Measurements from ENCODE around the gene PIAS2. TPM values are rescaled to one million over a fixed set of nuclear protein-coding genes. Genes with fewer than 3 reads are reported as not detected.

Gene PIAS2
- total and polyA plus RNA-seq, 4 experiments from 2014 or later, result 18.6 to 38.3 (median 28.2) TPM

DNA sequence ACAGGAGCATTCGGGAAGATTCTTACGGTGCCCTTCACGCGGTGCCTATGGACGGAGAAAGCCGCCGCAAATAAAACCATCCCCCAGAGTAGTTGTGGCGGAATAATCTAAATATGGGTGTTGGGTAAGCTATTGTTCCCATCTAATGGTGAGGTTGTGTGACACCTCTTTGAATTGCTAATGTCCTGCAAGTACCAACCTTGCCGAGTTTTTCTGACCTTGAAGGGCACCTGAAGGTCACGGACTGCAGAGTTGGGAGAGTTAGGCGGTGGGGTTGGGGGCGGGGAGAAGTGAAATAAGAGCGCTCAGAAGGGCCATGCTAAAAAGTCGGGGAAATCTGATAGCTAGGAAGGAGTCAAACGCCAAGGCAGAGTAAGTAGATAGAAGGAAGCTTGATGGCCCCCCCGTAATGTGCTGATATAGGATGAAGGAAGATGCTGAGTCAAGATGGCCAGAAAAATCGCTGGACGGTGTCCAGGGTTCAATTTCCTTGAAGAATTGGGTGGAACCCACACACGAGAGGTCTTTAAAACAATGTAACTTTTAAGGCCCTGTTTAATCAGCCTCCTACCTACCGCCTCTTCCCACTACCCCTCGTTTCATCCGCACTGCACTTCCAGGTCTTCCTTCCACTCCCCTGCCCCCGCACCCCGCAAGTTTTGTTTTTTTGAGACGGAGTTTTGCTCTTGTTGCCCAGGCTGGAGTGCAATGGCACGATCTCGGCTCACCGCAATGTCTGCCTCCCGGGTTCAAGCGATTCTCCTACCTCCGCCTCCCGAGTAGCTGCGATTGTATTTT is 695 bp upstream of the PIAS2 start:
- Histone ChIP-seq H3K27ac (ENCODE audit: low read depth, low read length) (peak overlapping the region; percentile 40), H3K27me3 (ENCODE audit: insufficient read depth, low read length) (no peaks in the 10 kb centered on the region), H3K4me3 (ENCODE audit: low read length in 2 of 2) (peak overlapping the region; percentile 60 to 66), H3K4me1 (ENCODE audit: insufficient read depth, low read length) (peaks cover 27% of the 10 kb centered on the region), H3K9me3 (ENCODE audit: control insufficient read depth in 1 of 2, low read length in 2 of 2) (no peaks in the 10 kb centered on the region), H3K36me3 (ENCODE audit: insufficient read depth, low read length) (no peaks in the 10 kb centered on the region)
- Mint-ChIP-seq H3K27me3 (no peaks in the 10 kb centered on the region), H3K4me1 (peaks cover 35 to 54% (median 45%) of the 10 kb centered on the region in 4 donors), H3K4me3 (peak overlapping the region; percentile 80 to 93 (median 90)), H3K27ac (peak overlapping the region; percentile 36 to 91 (median 86)), H3K9me3 (no peaks in the 10 kb centered on the region), H3K36me3 (peaks cover 4 to 8% of the 10 kb centered on the region in 2 donors)
- no peak for DNase-seq
- ChIA-PET POLR2A (ENCODE audit: partially characterized antibody) (interaction anchor here (0.6 to 1.3 kb wide), 3 partner anchors 233 to 759 kb away, joined by 3 to 10 read pairs (median 4); partner anchors contain the start of gene HDHD2), CTCF (ENCODE audit: partially characterized antibody) (interaction anchor here (1.0 kb wide), 1 partner anchor 745 kb away, joined by 4 read pairs; no protein-coding TSS in a partner anchor)
- intact Hi-C loops (cut with micrococcal nuclease), result loop anchor here (2.0 to 10.0 kb wide), 4 partner anchors 91 to 1014 kb away; partner anchors contain the start of genes IER3IP1 and SMAD2

DNA sequence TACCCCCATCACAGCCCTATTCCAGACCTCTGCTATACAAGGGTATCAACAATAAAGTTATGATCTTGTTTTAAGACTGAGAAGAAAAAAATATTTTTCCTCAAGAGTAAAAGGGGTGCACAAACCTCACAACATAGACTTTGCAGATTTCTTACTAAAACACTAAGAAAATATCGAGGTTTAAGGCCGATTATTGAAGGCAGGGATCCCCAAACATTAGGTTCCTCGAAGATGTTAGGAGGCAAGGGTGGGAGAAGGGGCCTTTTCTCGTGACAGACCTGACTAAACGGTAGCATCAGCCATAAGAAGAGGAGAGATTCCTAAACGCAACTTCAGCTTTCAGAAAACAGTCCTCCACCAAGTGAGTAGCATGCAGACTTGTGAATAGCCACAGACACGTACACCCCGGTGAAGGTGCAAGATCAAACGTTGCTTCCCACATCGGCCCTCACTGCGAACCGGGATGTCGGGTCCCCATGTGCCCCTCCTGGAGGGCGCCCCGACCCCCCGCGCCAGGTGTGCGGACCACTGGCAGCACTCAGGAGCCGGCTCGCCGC is 678 bp downstream of the PIAS2 start:
- Histone ChIP-seq H3K9me3 (ENCODE audit: control insufficient read depth in 1 of 2, low read length in 2 of 2) (no peaks in the 10 kb centered on the region), H3K27ac (ENCODE audit: low read depth, low read length) (peak overlapping the region; percentile 40), H3K36me3 (ENCODE audit: insufficient read depth, low read length) (no peaks in the 10 kb centered on the region), H3K27me3 (ENCODE audit: insufficient read depth, low read length) (no peaks in the 10 kb centered on the region), H3K4me3 (ENCODE audit: low read length in 2 of 2) (peak overlapping the region; percentile 60 to 63), H3K4me1 (ENCODE audit: insufficient read depth, low read length) (peaks cover 27% of the 10 kb centered on the region)
- peak overlapping the region; percentile 89 to 95 (median 91) for H3K27ac Mint-ChIP-seq
- intact Hi-C loops (cut with micrococcal nuclease), result loop anchor here (2.0 to 10.0 kb wide), 4 partner anchors 89 to 1016 kb away; partner anchors contain the start of genes IER3IP1 and SMAD2
- H3K27me3 Mint-ChIP-seq, result no peaks in the 10 kb centered on the region
- peak overlapping the region; percentile 91 to 96 (median 92) for H3K4me3 Mint-ChIP-seq
- H3K4me1 Mint-ChIP-seq, result peaks cover 35 to 56% (median 46%) of the 10 kb centered on the region in 4 donors
- peaks cover 4 to 8% of the 10 kb centered on the region in 2 donors for H3K36me3 Mint-ChIP-seq
- peak in 4 of 5 donors; percentile 39 to 58 (median 45) for DNase-seq
- CTCF ChIA-PET (ENCODE audit: partially characterized antibody), result interaction anchor here (1.0 kb wide), 1 partner anchor 744 kb away, joined by 4 read pairs; no protein-coding TSS in a partner anchor
- no peaks in the 10 kb centered on the region for H3K9me3 Mint-ChIP-seq
- POLR2A ChIA-PET (ENCODE audit: partially characterized antibody), result interaction anchor here (1.3 kb wide), 1 partner anchor 234 kb away, joined by 10 read pairs; the partner anchor contains the start of gene HDHD2

DNA sequence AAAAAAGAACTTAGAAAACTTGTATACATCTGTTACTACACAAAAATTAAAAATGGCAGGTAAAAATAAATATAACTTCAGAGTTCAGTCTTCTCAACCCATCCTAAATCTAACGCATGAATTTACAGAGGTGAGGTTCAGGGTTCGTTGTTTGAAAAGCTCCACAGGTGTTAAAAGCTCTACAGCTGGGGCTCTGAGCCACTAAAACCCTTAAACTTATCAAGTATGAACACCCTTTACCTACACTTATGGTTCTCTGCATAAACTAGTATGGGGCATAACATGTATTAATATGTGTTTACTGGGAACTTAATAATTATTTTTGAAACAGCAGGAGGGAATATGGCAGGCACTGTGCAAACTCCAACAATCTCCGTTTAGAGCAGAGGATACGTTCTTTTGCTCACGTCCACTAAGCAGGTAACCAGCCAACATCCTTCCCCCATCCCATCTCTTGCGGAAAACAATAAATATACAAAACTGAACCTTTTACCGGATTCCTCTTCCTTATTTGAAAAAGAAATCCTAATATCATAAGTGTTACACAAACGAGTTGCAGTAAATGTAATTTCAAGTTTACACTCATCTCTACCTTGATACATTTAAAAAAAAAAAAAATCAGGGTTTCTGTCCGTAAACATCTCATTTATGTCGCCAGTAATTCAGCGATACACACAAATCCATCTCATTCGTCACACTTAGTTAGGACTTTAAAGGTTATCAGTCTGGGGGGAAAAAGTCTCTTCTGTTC is 1.3 kb downstream of the PIAS2 start:
- CTCF ChIA-PET (ENCODE audit: partially characterized antibody), result interaction anchor here (1.0 kb wide), 1 partner anchor 743 kb away, joined by 3 read pairs; a partner anchor contains a TSS
- intact Hi-C loops (cut with micrococcal nuclease), result loop anchor here (2.0 to 10.0 kb wide), 4 partner anchors 89 to 1016 kb away; partner anchors contain the start of genes IER3IP1 and SMAD2
- peak in 1 of 5 donors; percentile 9 for DNase-seq

DNA sequence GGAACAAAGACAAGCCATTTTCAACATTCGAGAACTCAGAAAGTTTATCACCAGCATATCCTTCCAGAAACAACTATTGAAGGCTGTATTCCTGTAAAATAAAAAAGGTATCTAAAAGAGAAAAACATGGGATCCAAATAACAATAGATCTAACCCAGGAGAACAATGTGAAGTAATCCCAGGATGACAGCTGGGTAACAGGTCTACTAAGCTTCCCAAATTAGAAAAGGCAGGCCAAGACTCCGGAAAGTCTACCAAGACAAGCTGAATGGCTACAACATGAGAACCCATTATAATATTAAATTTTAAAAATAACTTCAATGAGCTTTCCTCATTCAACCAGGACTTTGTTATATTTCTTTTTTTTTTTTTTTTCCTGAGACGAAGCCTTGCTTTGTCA is 6.5 kb downstream of the PIAS2 start:
- no peaks in the 10 kb centered on the region for H3K9me3 ChIP-seq (ENCODE audit: control insufficient read depth in 1 of 2, low read length in 2 of 2)
- no peak overlapping the region for H3K27ac ChIP-seq (ENCODE audit: low read depth, low read length)
- Mint-ChIP-seq H3K27me3 (no peaks in the 10 kb centered on the region), H3K36me3 (peaks cover 3 to 11% of the 10 kb centered on the region in 2 donors), H3K4me1 (peaks cover 29 to 50% (median 34%) of the 10 kb centered on the region in 4 donors), H3K9me3 (peaks cover 0 to 3% (median 0%) of the 10 kb centered on the region in 8 donors), H3K27ac (no peak overlapping the region), H3K4me3 (peak overlapping the region in 1 of 8 donors; percentile 36)
- ChIA-PET CTCF (ENCODE audit: partially characterized antibody) (no interaction called here), POLR2A (ENCODE audit: partially characterized antibody) (no interaction called here)
- no peak overlapping the region for H3K4me3 ChIP-seq (ENCODE audit: low read length in 2 of 2)
- H3K27me3 ChIP-seq (ENCODE audit: insufficient read depth, low read length), result no peaks in the 10 kb centered on the region
- peaks cover 14% of the 10 kb centered on the region for H3K4me1 ChIP-seq (ENCODE audit: insufficient read depth, low read length)
- intact Hi-C loops (cut with micrococcal nuclease), result loop anchor here (10.0 kb wide), 1 partner anchor 736 kb away; a partner anchor contains a TSS
- DNase-seq, result no peak
- H3K36me3 ChIP-seq (ENCODE audit: insufficient read depth, low read length), result no peaks in the 10 kb centered on the region

More for the DNA sequence above, 1.3 kb downstream of the PIAS2 start:
- Histone ChIP-seq H3K36me3 (ENCODE audit: insufficient read depth, low read length) (no peaks in the 10 kb centered on the region), H3K27ac (ENCODE audit: low read depth, low read length) (no peak overlapping the region), H3K9me3 (ENCODE audit: control insufficient read depth in 1 of 2, low read length in 2 of 2) (no peaks in the 10 kb centered on the region), H3K4me1 (ENCODE audit: insufficient read depth, low read length) (peaks cover 27% of the 10 kb centered on the region), H3K4me3 (ENCODE audit: low read length in 2 of 2) (peak overlapping the region; percentile 60 to 63), H3K27me3 (ENCODE audit: insufficient read depth, low read length) (no peaks in the 10 kb centered on the region)
- POLR2A ChIA-PET (ENCODE audit: partially characterized antibody), result no interaction called here
- H3K27me3 Mint-ChIP-seq, result no peaks in the 10 kb centered on the region
- peaks cover 35 to 56% (median 46%) of the 10 kb centered on the region in 4 donors for H3K4me1 Mint-ChIP-seq
- peak overlapping the region; percentile 91 to 96 (median 92) for H3K4me3 Mint-ChIP-seq
- peaks cover 4 to 8% of the 10 kb centered on the region in 2 donors for H3K36me3 Mint-ChIP-seq
- H3K9me3 Mint-ChIP-seq, result no peaks in the 10 kb centered on the region
- H3K27ac Mint-ChIP-seq, result peak overlapping the region; percentile 89 to 95 (median 91)

DNA sequence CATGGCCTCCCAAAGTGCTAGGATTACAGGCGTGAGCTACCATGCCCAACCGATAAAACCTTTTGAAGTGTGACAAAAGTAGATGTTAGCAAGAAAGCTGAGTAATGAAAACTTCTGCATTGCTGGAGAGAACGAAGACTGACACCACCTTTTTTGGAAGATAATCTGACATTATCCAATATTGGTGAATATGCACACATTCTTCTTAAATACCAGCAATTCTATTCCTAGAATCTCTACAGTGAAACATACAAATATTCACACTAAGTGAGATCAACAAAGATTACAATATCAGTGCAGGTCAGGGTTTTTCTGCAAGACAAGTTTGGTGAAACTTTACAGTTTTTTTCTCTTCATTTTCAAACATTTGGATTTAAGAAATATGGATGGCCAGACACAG is 7.8 kb downstream of the PIAS2 start:
- no peaks in the 10 kb centered on the region for H3K9me3 ChIP-seq (ENCODE audit: control insufficient read depth in 1 of 2, low read length in 2 of 2)
- H3K4me1 ChIP-seq (ENCODE audit: insufficient read depth, low read length), result peaks cover 1% of the 10 kb centered on the region
- H3K4me1 Mint-ChIP-seq, result peaks cover 21 to 42% (median 28%) of the 10 kb centered on the region in 4 donors
- no peak for DNase-seq
- H3K27ac ChIP-seq (ENCODE audit: low read depth, low read length), result no peak overlapping the region
- H3K27ac Mint-ChIP-seq, result no peak overlapping the region
- H3K36me3 Mint-ChIP-seq, result peaks cover 3 to 7% of the 10 kb centered on the region in 2 donors
- no peak overlapping the region for H3K4me3 ChIP-seq (ENCODE audit: low read length in 2 of 2)
- ChIA-PET POLR2A (ENCODE audit: partially characterized antibody) (no interaction called here), CTCF (ENCODE audit: partially characterized antibody) (interaction anchor here (1.0 kb wide), 1 partner anchor 40 kb away, joined by 3 read pairs; no protein-coding TSS in a partner anchor)
- H3K9me3 Mint-ChIP-seq, result peaks cover 0 to 3% (median 0%) of the 10 kb centered on the region in 8 donors
- H3K36me3 ChIP-seq (ENCODE audit: insufficient read depth, low read length), result no peaks in the 10 kb centered on the region
- H3K27me3 Mint-ChIP-seq, result no peaks in the 10 kb centered on the region
- H3K27me3 ChIP-seq (ENCODE audit: insufficient read depth, low read length), result no peaks in the 10 kb centered on the region
- H3K4me3 Mint-ChIP-seq, result no peak overlapping the region
- intact Hi-C loops (cut with micrococcal nuclease), result no loop called here

DNA sequence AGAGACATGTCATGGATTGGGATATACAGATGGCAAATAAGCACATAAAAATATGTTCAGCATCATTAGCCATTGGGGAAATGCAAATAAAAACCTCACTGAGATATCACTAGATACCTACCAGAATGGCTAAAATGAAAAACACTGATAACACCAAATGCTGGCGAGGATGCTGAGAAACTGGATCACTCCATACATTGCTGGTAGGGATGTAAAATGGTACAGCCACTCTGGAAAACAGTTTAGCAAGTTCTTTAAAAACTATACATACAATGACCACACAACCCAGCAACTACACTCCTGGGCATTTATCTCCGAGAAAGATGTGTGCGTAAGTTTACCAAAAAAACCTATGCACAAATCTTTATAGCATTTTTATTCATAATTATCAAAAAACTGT is 13.9 kb downstream of the PIAS2 start:
- H3K4me1 Mint-ChIP-seq, result peaks cover 14 to 27% (median 19%) of the 10 kb centered on the region in 4 donors
- Histone ChIP-seq H3K4me1 (ENCODE audit: insufficient read depth, low read length) (no peaks in the 10 kb centered on the region), H3K4me3 (ENCODE audit: low read length in 2 of 2) (no peak overlapping the region), H3K9me3 (ENCODE audit: control insufficient read depth in 1 of 2, low read length in 2 of 2) (no peaks in the 10 kb centered on the region), H3K27me3 (ENCODE audit: insufficient read depth, low read length) (no peaks in the 10 kb centered on the region), H3K36me3 (ENCODE audit: insufficient read depth, low read length) (no peaks in the 10 kb centered on the region), H3K27ac (ENCODE audit: low read depth, low read length) (no peak overlapping the region)
- H3K27ac Mint-ChIP-seq, result no peak overlapping the region
- CTCF ChIA-PET (ENCODE audit: partially characterized antibody), result no interaction called here
- DNase-seq, result no peak
- POLR2A ChIA-PET (ENCODE audit: partially characterized antibody), result no interaction called here
- H3K9me3 Mint-ChIP-seq, result peaks cover 0 to 3% (median 0%) of the 10 kb centered on the region in 8 donors
- intact Hi-C loops (cut with micrococcal nuclease), result no loop called here
- H3K4me3 Mint-ChIP-seq, result no peak overlapping the region
- peaks cover 25 to 30% of the 10 kb centered on the region in 2 donors for H3K36me3 Mint-ChIP-seq
- H3K27me3 Mint-ChIP-seq, result no peaks in the 10 kb centered on the region

Data from CD4-positive, alpha-beta memory T cell (primary cell).